GM20431 (cell line): ENCODE measurements around the gene FAM20B.

ENCODE experiments used
- in situ Hi-C: fragments of 300-500 bp; cut with MseI, MboI; formaldehyde crosslinking; loops from one replicate; pipeline ENCODE4 v1.15.0; 2020; ENCODE audit warnings: low sequenced_read_pairs; ENCODE audit not compliant: unreplicated experiment

Gene FAM20B

GRCh38 chr1:179082999-179083335 is 57.3 kb downstream of the FAM20B start:
- in situ Hi-C loops = loop anchor here (25.0 kb wide), 1 partner anchor 279 kb away; the partner anchor contains the start of gene AXDND1

- in situ Hi-C loops = loop anchor here (25.0 kb wide), 1 partner anchor 279 kb away; the partner anchor contains the start of gene AXDND1
Observed at GRCh38 chr1:179083533-179083932, 57.8 kb downstream of the FAM20B start.

- in situ Hi-C loops = loop anchor here (25.0 kb wide), 1 partner anchor 275 kb away; the partner anchor contains the start of gene AXDND1
Observed at GRCh38 chr1:179087665-179088064, 62.0 kb downstream of the FAM20B start.

GRCh38 chr1:179089827-179090482 is 64.3 kb downstream of the FAM20B start:
- in situ Hi-C loops = loop anchor here (25.0 kb wide), 1 partner anchor 272 kb away; the partner anchor contains the start of gene AXDND1

GRCh38 chr1:179090522-179090921 is 64.8 kb downstream of the FAM20B start:
- in situ Hi-C loops = loop anchor here (25.0 kb wide), 1 partner anchor 272 kb away; the partner anchor contains the start of gene AXDND1

GRCh38 chr1:179090923-179091322 is 65.2 kb downstream of the FAM20B start:
- in situ Hi-C loops = loop anchor here (25.0 kb wide), 1 partner anchor 271 kb away; the partner anchor contains the start of gene AXDND1

GRCh38 chr1:179091691-179092165 is 66.0 kb downstream of the FAM20B start:
- in situ Hi-C loops = loop anchor here (25.0 kb wide), 1 partner anchor 271 kb away; the partner anchor contains the start of gene AXDND1

- in situ Hi-C loops = loop anchor here (25.0 kb wide), 1 partner anchor 269 kb away; the partner anchor contains the start of gene AXDND1
Observed at GRCh38 chr1:179092896-179093461, 67.3 kb downstream of the FAM20B start.

- in situ Hi-C loops = loop anchor here (25.0 kb wide), 1 partner anchor 267 kb away; the partner anchor contains the start of gene AXDND1
Observed at GRCh38 chr1:179094818-179095217, 69.1 kb downstream of the FAM20B start.

- in situ Hi-C loops = loop anchor here (25.0 kb wide), 1 partner anchor 267 kb away; the partner anchor contains the start of gene AXDND1
Observed at GRCh38 chr1:179095377-179095776, 69.7 kb downstream of the FAM20B start.

GRCh38 chr1:179095924-179096323 is 70.2 kb downstream of the FAM20B start:
- in situ Hi-C loops = loop anchor here (25.0 kb wide), 1 partner anchor 266 kb away; the partner anchor contains the start of gene AXDND1

GRCh38 chr1:179099891-179100290 is 74.2 kb downstream of the FAM20B start:
- in situ Hi-C loops = loop anchor here (25.0 kb wide), 1 partner anchor 262 kb away; the partner anchor contains the start of gene AXDND1

GRCh38 chr1:179101566-179101965 is 75.9 kb downstream of the FAM20B start:
- in situ Hi-C loops = no loop called here

GRCh38 chr1:179103999-179104398 is 78.3 kb downstream of the FAM20B start:
- in situ Hi-C loops = no loop called here

- in situ Hi-C loops = no loop called here
Observed at GRCh38 chr1:179104611-179105250, 79.0 kb downstream of the FAM20B start.

GRCh38 chr1:179105393-179105792 is 79.7 kb downstream of the FAM20B start:
- in situ Hi-C loops = no loop called here

- in situ Hi-C loops = no loop called here
Observed at GRCh38 chr1:179107706-179108629, 82.3 kb downstream of the FAM20B start.

GRCh38 chr1:179108644-179109043 is 83.0 kb downstream of the FAM20B start:
- in situ Hi-C loops = no loop called here

- in situ Hi-C loops = no loop called here
Observed at GRCh38 chr1:179115181-179115580, 89.5 kb downstream of the FAM20B start.
